H1 (cell line): ENCODE data around the gene NCOA1. TPM values are rescaled to one million over a fixed set of nuclear protein-coding genes. Genes with fewer than 3 reads are reported as not detected.

Experiments used
- CTCF ChIA-PET: fragments of 300-600 bp; sonication (Branson Sonifier 250); formaldehyde crosslinking; loops from one replicate; lab custom pipeline; 2021; ENCODE audit not compliant: partially characterized antibody; lab: Charles Lee
- POLR2A ChIA-PET: fragments of 300-600 bp; sonication (Branson Sonifier 250); formaldehyde crosslinking; loops from one replicate; lab custom pipeline; 2021; ENCODE audit warnings: inconsistent platforms; ENCODE audit not compliant: partially characterized antibody; lab: Charles Lee
- DNase-seq, 2 experiments: peaks; one replicate each; pipeline versions ENCODE4 v3.0.0 to v3.0.0-alpha.2; 2010 to 2022; ENCODE audit warnings: low spot score in 2 of 2, low read depth in 1 of 2, mixed read lengths in 1 of 2
- FAIRE-seq: peaks from 2 replicates; lab custom pipeline; 2011; peaks lifted over from hg19 to GRCh38; lab: Jason Lieb, UNC
- H2AFZ ChIP-seq: 2 replicates; pipeline ENCODE4 v1.8.1; 2012; ENCODE audit warnings: low read length, inconsistent platforms
- H2AK5ac ChIP-seq: 2 replicates; pipeline ENCODE4 v1.6.1; 2013; ENCODE audit warnings: low read depth, low read length
- H2BK120ac ChIP-seq: replicated peaks from 2 replicates; pipeline ENCODE3; 2013; ENCODE audit warnings: low read depth, low read length, inconsistent platforms
- H2BK12ac ChIP-seq: 2 replicates; pipeline ENCODE4 v1.6.1; 2013; ENCODE audit warnings: low read depth, low read length
- H2BK15ac ChIP-seq: 2 replicates; pipeline ENCODE4 v1.6.1; 2013; ENCODE audit warnings: low read length
- H2BK20ac ChIP-seq: 2 replicates; pipeline ENCODE4 v1.6.1; 2013; ENCODE audit warnings: low read length
- H2BK5ac ChIP-seq: 2 replicates; pipeline ENCODE4 v1.6.1; 2013; ENCODE audit warnings: low read depth, low read length
- H3K14ac ChIP-seq: 2 replicates; pipeline ENCODE4 v1.6.1; 2013; ENCODE audit warnings: inconsistent platforms; ENCODE audit not compliant: insufficient read length
- H3K18ac ChIP-seq: 2 replicates; pipeline ENCODE4 v1.6.1; 2013; ENCODE audit warnings: low read length; ENCODE audit errors: extremely low read depth
- H3K23ac ChIP-seq: 2 replicates; pipeline ENCODE4 v1.6.1; 2013; ENCODE audit warnings: inconsistent platforms; ENCODE audit not compliant: insufficient read length
- H3K23me2 ChIP-seq: 2 replicates; pipeline ENCODE4 v1.6.1; 2013; ENCODE audit warnings: low read depth, low read length
- H3K27ac ChIP-seq: 2 replicates; pipeline ENCODE4 v1.6.1; 2011; ENCODE audit warnings: low read depth, low read length, inconsistent platforms
- H3K27me3 ChIP-seq, 4 experiments: replicated peaks in 1 of 4; 1 replicate in 1 of 4; 2 replicates in 3 of 4; pipeline versions ENCODE4 v1.6.1 to v1.8.1; 2011 to 2013; ENCODE audit warnings: low read length in 3 of 4, mild to moderate bottlenecking in 3 of 4, inconsistent platforms in 2 of 4, mixed read lengths in 2 of 4, moderate library complexity in 1 of 4; ENCODE audit not compliant: control insufficient read depth in 3 of 4, insufficient read depth in 3 of 4; ENCODE audit errors: extremely low read depth in 1 of 4
- H3K36me3 ChIP-seq, 4 experiments: 2 replicates each; pipeline versions ENCODE4 v1.6.1 to v1.8.1; 2011 to 2013; ENCODE audit warnings: mild to moderate bottlenecking in 4 of 4, low read length in 3 of 4, moderate library complexity in 2 of 4, control low read depth in 1 of 4, inconsistent platforms in 1 of 4; ENCODE audit not compliant: insufficient read depth in 4 of 4, control insufficient read depth in 2 of 4
- H3K4ac ChIP-seq: replicated peaks from 2 replicates; pipeline ENCODE3; 2013; ENCODE audit warnings: low read length, low read depth, mixed read lengths, inconsistent platforms; ENCODE audit not compliant: insufficient read length
- H3K4me1 ChIP-seq, 4 experiments: replicated peaks in 1 of 4; 1 replicate in 1 of 4; 2 replicates in 3 of 4; pipeline versions ENCODE4 v1.6.1 to v1.8.1; 2011 to 2013; ENCODE audit warnings: low read length in 3 of 4, inconsistent platforms in 2 of 4, mixed read lengths in 1 of 4; ENCODE audit not compliant: insufficient read depth in 4 of 4, control insufficient read depth in 3 of 4
- H3K4me2 ChIP-seq, 2 experiments: 2 replicates each; pipeline versions ENCODE4 v1.6.1 to v1.8.1; 2011 to 2013; ENCODE audit warnings: low read depth in 2 of 2, low read length in 2 of 2, control low read depth in 1 of 2, inconsistent platforms in 1 of 2, mild to moderate bottlenecking in 1 of 2; ENCODE audit not compliant: insufficient read depth in 1 of 2
- H3K4me3 ChIP-seq, 4 experiments: fragments of 200-600, 300-600 bp in 1 of 4; sonication (generic), shearing (Covaris generic), sonication (Bioruptor Twin) in 1 of 4; 2 replicates each; pipeline versions ENCODE4 v1.5.1 to v1.8.1; 2011 to 2016; ENCODE audit warnings: low read length in 4 of 4, low read depth in 3 of 4, control low read depth in 2 of 4, inconsistent platforms in 2 of 4, mild to moderate bottlenecking in 2 of 4, mixed read lengths in 1 of 4, moderate library complexity in 1 of 4; ENCODE audit not compliant: insufficient read depth in 2 of 4; ENCODE audit errors: extremely low read depth in 1 of 4
- H3K56ac ChIP-seq: replicated peaks from 2 replicates; pipeline ENCODE3; 2013; ENCODE audit warnings: low read depth, mild to moderate bottlenecking, mixed read lengths, low read length, inconsistent platforms; ENCODE audit not compliant: insufficient read length
- H3K79me1 ChIP-seq: 2 replicates; pipeline ENCODE4 v1.6.1; 2013; ENCODE audit warnings: low read depth, low read length, control low read depth
- H3K79me2 ChIP-seq, 2 experiments: 2 replicates each; pipeline versions ENCODE4 v1.6.1 to v1.8.1; 2012 to 2013; ENCODE audit warnings: low read length in 2 of 2, mild to moderate bottlenecking in 2 of 2, inconsistent platforms in 1 of 2; ENCODE audit not compliant: insufficient read depth in 2 of 2, control insufficient read depth in 1 of 2
- H3K9ac ChIP-seq, 4 experiments: replicated peaks in 1 of 4; 1 replicate in 1 of 4; 2 replicates in 3 of 4; pipeline versions ENCODE4 v1.6.1 to v1.8.1; 2011 to 2013; ENCODE audit warnings: low read depth in 3 of 4, low read length in 3 of 4, control low read depth in 2 of 4, mild to moderate bottlenecking in 2 of 4, moderate library complexity in 2 of 4, inconsistent platforms in 1 of 4; ENCODE audit errors: extremely low read depth in 1 of 4
- H3K9me3 ChIP-seq, 2 experiments: 2 replicates each; pipeline versions ENCODE4 v1.6.1 to v1.8.1; 2012 to 2013; ENCODE audit warnings: mild to moderate bottlenecking in 2 of 2, moderate library complexity in 2 of 2, control low read depth in 1 of 2, inconsistent platforms in 1 of 2, low read depth in 1 of 2, low read length in 1 of 2, mixed read lengths in 1 of 2; ENCODE audit not compliant: insufficient read depth in 2 of 2
- H4K20me1 ChIP-seq, 2 experiments: replicated peaks in 1 of 2; 2 replicates each; pipeline versions ENCODE3 to v1.8.1; 2011 to 2013; ENCODE audit warnings: inconsistent platforms in 2 of 2, low read length in 2 of 2, mild to moderate bottlenecking in 1 of 2; ENCODE audit not compliant: insufficient read depth in 2 of 2, control insufficient read depth in 1 of 2
- H4K5ac ChIP-seq: 2 replicates; pipeline ENCODE4 v1.6.1; 2013; ENCODE audit warnings: low read length, low read depth, mixed read lengths, inconsistent platforms; ENCODE audit not compliant: insufficient read length
- H4K8ac ChIP-seq: 2 replicates; pipeline ENCODE4 v1.8.0; 2013; ENCODE audit warnings: mild to moderate bottlenecking, moderate library complexity, low read length, inconsistent platforms; ENCODE audit not compliant: insufficient read depth; ENCODE audit errors: extremely low read depth
- H4K91ac ChIP-seq: replicated peaks from 2 replicates; pipeline ENCODE3; 2013; ENCODE audit warnings: low read length, mixed read lengths, inconsistent platforms; ENCODE audit not compliant: insufficient read length
- ASH2L ChIP-seq: fragments of 200-600, 300-600 bp; sonication (generic); IDR thresholded peaks from one replicate; pipeline ENCODE4 v1.7.1; 2017; ENCODE audit warnings: low read length
- RXRA ChIP-seq: IDR thresholded peaks from 2 replicates; pipeline ENCODE4 v1.6.1; 2011; ENCODE audit warnings: low read depth, mild to moderate bottlenecking, low read length, moderate library complexity; ENCODE audit not compliant: insufficient read depth
- WGBS, 2 experiments: shearing (Covaris generic) in 1 of 2; methylation state at CpG; one replicate each; pipeline versions ENCODE4 v1.1.6 to v1.1.7; 2013 to 2015; ENCODE audit warnings: low lambda C conversion rate in 2 of 2, mixed read lengths in 2 of 2, inconsistent platforms in 1 of 2, low coverage in 1 of 2, missing lambda C conversion rate in 1 of 2; ENCODE audit not compliant: insufficient replicate concordance in 2 of 2, insufficient coverage in 1 of 2, insufficient read length in 1 of 2; ENCODE audit errors: extremely low coverage in 1 of 2, missing lambda C conversion rate in 1 of 2; 5-methylcytosine and 5-hydroxymethylcytosine counted together
- polyA plus RNA-seq, 7 experiments: library from polyadenylated mRNA; depleted of rRNA in 3 of 7; stranded (reverse) in 5 of 7; unstranded in 2 of 7; fragments of >200 nt in 5 of 7; fragments of 200-250 nt in 2 of 7; gene quantifications; 1 replicate in 5 of 7; 2 replicates in 1 of 7; 4 replicates in 1 of 7; pipeline versions ENCODE4 v1.2.1 to v1.2.3, GENCODE V29; 2011 to 2013; ENCODE audit warnings: missing spikeins in 2 of 7, mixed read lengths in 2 of 7
- total RNA-seq: library from RNA; stranded (reverse); fragmentation: NEBNext Ultra II Directional; extraction: Animal tissue kit (Norgen Biotek cat#: 25700); gene quantifications from 2 replicates; pipeline ENCODE4 v1.2.1, GENCODE V29; 2021

Gene NCOA1
- total and polyA plus RNA-seq, 2 of the 8 experiments (the other 6 are each of a cell fraction or from before 2014, with no cell fraction given): 12.8 to 17.9 TPM

DNA sequence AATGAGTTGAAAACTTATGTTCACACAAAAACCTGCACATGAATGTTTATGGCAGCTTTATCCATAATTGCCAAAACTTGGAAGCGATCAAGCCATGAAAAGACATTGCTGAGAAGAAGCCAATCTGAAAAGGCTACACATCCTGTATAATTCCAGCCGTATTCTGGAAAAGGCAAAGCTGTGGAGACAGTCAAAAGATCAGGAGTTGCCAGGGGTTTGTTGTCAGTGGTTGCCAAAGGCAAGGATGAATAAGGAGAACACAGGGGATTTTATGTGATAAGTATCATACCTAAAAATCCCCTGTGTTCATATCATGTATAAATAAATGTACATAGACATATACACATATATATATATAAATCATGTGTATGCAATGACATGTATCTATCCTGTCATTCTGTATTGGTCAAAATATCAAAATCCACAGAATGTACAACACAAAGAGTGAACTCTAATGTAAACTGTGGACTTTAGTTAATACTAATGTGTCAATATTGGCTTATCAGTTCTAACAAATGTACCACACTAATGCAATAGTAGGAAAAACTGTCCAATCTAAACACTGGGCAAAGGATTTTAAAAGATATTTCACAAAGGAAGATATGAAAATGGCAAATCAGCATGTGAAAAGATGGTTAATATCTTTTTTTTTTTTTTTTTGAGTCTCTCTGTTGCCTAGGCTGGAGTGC, 226.4 kb downstream of the NCOA1 start:
- FAIRE-seq: no peak
- Histone ChIP-seq H3K36me3 (no peaks in the 10 kb centered on the region), H3K23me2 (no peaks in the 10 kb centered on the region), H2BK120ac (no peak overlapping the region), H2BK15ac (no peak overlapping the region), H3K4me1 (no peaks in the 10 kb centered on the region), H4K5ac (no peak overlapping the region), H3K4ac (no peak overlapping the region), H2BK20ac (no peak overlapping the region), H2AK5ac (no peak overlapping the region), H3K27ac (no peak overlapping the region), H3K14ac (no peak overlapping the region), H3K4me3 (no peak overlapping the region), H2AFZ (no peak overlapping the region), H4K91ac (no peak overlapping the region), H3K4me2 (no peak overlapping the region), H3K18ac (no peak overlapping the region), H4K8ac (no peak overlapping the region), H3K79me1 (no peaks in the 10 kb centered on the region), H3K56ac (no peak overlapping the region), H2BK5ac (no peak overlapping the region), H3K23ac (no peak overlapping the region), H4K20me1 (peaks cover 0 to 1% of the 10 kb centered on the region in 2 experiments), H3K9me3 (no peaks in the 10 kb centered on the region), H3K9ac (no peak overlapping the region), H3K79me2 (no peaks in the 10 kb centered on the region), H3K27me3 (no peaks in the 10 kb centered on the region), H2BK12ac (no peak overlapping the region)
- ChIA-PET CTCF (no interaction called here), POLR2A (no interaction called here)
- no peak for TF ChIP-seq ASH2L
- no peak for TF ChIP-seq RXRA
- 97% methylated on average over 2 of the region's 2 CpGs; no CpG with 5 or more reads in 1 of the 2 experiments for WGBS, 2 experiments
- no peak for DNase-seq
